HG02943 (cell line): ENCODE data around the gene HOXA9.

Source experiments
- ATAC-seq: cut with Tn5 transposase; IDR thresholded peaks from one replicate; pipeline ENCODE4 v1.9.1; 2021; ENCODE audit warnings: mild to moderate bottlenecking, low read depth, moderate library complexity; ENCODE audit not compliant: unreplicated experiment

Gene HOXA9

DNA sequence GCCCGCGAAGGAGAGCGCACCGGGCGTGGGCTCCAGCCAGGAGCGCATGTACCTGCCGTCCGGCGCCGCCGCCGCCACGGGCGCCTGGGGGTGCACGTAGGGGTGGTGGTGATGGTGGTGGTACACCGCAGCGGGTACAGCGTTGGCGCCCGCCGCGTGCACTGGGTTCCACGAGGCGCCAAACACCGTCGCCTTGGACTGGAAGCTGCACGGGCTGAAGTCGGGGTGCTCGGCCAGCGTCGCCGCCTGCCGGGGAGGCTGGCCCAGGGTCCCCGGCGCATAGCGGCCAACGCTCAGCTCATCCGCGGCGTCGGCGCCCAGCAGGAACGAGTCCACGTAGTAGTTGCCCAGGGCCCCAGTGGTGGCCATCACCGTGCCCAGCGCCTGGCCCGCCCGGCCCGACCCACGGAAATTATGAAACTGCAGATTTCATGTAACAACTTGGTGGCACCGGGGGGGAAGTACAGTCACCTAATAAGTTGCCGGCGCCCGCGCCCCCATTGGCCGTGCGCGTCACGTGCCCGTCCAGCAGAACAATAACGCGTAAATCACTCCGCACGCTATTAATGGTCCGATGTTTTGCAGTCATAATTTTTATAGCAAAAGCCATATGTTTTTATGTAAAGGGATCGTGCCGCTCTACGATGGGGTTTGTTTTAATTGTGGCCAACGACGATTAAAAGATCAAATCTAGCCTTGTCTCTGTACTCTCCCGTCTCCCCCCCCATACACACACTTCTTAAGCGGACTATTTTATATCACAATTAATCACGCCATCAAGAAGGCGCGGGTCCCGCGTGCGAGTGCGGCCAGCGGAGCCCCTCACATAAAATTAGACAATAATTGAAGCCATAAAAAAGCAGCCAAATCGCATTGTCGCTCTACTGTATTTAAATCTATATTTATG is at the start of gene HOXA9:
Gene HOXA9, minus strand, starts transcription at position 449 of the 907 bp plus-strand sequence. Its CDS starts 80 bp downstream, at position 369.
- no peak for ATAC-seq

DNA sequence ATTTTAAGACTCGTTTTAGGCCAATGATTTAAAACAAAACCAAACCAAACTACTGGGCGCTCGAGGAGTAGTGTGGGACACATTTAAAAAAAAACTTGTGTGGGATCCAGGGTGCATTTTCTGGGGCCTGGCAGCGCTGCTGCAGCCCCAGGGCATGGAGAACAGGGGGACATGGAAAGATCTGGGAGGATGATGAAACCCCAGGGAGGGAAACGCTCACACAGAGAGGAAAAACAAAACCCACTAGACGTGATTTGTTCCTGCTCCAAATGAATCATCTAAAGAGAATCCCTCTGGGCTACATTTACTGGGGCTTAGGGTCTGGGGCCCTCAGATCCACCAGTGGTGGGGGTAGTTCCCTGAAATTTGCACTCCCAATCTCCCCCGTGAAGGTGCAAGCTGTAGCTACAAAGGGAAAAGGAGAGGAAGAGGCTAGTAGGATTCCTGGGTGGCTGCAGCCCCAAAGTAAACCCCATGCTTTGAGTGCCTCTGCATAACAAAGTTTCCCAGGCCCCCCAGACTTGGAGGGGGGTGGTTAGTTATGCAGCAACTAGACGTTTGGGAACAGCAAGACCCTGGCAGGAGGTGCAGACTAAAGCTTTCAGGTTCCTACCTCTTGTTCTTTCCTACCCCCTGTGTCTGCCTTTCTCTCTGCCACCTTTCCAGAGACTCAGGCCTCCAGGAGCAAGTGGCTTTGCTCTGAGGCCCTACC is 49.1 kb upstream of the HOXA9 start:
- ATAC-seq: no peak

- no peak for ATAC-seq
Measured at GRCh38 chr7:27213433-27214238, 48.3 kb upstream of the HOXA9 start.

- no peak for ATAC-seq
Measured at GRCh38 chr7:27212497-27213432, 47.4 kb upstream of the HOXA9 start.

GRCh38 chr7:27211764-27212204 is 46.4 kb upstream of the HOXA9 start:
- ATAC-seq: no peak

- ATAC-seq: no peak
Measured at GRCh38 chr7:27211084-27211446, 45.7 kb upstream of the HOXA9 start.

- no peak for ATAC-seq
Measured at GRCh38 chr7:27210441-27211083, 45.2 kb upstream of the HOXA9 start.

DNA sequence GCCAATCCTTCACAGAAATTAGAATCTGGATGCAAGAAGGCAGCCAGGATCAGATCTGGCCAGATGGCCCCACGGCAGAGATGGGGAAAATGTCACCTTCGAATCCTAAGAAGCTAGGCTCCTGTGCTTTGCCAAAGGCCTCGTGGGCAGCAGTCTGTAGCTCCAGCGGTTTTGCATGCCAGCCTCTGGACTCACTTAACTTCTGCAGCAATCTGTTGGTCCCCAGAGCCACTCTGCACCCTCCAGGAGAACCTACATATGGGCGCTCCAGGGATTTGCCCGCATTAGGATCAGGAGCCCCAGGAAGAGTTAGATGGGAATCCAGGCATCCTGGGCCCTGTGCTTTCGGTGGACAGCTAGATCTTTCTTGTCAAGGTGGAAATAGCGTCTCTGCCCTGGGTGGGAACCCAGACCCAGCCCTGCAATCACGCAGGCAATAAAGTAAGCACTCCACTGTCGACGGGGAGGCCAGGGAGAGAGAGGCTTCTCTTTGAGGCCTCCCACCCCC is 44.6 kb upstream of the HOXA9 start:
- ATAC-seq: no peak

DNA sequence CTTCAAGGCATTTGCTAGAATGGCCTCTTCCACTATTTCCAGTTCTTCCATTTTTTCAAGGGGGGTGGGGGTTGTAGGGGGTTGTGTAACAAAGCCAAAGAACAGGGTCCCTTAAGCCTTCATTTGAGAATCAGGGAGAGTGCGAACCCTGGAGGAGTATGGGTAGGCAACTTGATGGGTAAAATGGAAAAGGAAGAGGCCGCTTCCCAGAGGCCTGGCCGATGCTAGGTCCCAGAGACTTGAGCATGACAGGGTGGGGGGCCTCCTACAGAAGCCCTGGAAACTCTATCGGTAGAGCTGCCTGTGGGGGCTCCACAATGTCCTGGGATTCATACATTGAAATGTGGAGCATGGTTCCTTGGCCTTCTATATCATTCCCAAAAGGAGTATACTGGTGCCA is 43.7 kb upstream of the HOXA9 start:
- no peak for ATAC-seq

- ATAC-seq: no peak
Measured at GRCh38 chr7:27207348-27207985, 42.1 kb upstream of the HOXA9 start.

DNA sequence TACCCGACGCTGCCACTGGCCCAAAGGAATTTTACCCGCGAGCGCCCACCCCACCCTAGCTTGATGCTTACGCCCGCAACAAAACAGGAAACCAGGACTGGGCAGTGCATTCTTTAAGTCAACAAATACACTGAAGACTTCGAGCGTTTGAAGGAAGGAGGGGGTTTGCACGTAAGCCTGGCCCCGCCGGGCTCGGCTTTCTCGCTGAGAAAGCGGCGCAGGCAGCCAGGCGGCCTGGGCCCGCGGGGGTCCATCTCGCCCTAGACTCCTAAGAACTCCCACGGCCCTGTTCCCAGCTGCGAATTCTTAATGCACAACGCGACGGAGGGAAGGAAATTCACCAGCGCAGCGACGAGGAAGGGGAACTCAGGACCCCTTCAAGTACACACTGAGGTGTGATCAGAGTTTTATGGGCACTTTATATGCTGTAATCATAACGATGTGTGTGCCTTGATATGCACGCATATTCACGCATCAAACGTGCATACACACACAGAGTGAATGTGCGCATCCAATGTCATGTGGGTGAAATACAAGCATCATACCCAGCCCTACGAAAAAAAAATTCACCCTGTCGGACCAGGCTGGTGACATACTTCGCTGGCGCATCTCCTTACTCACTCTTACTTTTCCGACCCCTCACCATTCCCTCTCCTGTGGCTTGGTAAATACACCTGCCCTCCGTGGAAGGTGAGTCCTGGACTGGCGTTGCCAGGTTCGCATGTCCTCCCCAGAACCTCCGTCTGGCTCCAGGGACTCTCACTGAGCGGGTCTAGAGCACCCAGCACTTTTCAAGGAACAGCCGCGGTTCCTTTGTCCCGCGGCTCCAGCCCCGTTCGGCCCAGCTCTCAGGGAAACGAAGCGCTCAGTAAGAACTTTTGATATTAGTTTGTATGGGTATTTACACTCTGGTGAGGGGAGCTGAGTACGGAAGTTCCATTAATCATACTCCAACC is 40.3 kb upstream of the HOXA9 start:
- ATAC-seq: no peak

DNA sequence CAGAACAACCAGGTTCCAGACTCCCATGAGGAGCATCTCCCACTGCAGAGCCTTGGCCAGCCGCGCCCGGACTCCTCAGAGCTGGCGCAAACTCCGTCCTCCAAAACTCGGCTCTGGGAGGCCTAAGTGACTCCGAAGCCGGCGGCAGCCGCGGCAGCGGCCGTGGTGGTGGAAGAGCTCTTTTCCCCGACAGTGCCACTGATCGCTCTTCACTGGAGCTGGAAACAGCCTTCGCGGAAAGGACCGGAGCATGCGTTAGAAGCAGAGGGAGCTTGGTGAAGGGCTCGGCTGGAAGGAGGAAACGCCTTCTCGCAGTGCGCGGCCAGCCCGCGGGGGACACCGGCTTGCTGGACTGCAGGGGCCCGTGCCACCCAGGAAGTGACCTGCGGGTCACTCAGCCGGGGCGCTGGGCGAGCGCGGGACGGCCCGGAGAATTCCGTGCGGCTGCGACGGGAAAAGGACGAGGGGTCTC is 39.5 kb upstream of the HOXA9 start:
- no peak for ATAC-seq

DNA sequence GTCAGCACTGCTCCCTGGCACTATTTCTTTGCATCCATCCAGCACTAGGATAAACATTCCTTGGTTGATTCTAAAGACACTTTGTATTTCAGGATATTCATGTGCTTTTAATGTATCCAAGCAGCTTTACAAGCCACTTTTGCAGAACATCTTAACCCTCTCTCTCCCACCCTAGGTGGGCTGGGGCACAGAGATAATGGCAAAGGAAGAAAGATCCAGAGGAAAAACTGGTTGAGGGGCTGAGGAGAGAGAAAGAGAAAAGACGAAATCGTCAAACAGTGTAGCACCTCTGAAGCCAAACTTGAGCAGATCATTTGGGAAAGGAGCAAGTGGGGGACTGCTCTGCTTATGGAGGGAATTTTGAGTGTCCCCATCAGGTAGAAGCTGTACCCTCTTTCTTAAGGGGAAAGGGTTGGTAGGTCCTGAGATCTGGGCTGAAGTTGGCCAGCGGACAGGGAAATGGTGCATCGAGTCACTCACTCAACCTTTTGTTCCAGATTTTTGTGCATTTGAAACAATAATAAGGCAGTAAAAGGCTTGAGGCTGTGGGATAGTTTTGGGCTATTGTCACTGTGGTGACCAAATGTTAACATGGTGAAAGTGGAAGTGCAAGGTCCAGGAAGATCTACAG is 38.7 kb upstream of the HOXA9 start:
- ATAC-seq: no peak

DNA sequence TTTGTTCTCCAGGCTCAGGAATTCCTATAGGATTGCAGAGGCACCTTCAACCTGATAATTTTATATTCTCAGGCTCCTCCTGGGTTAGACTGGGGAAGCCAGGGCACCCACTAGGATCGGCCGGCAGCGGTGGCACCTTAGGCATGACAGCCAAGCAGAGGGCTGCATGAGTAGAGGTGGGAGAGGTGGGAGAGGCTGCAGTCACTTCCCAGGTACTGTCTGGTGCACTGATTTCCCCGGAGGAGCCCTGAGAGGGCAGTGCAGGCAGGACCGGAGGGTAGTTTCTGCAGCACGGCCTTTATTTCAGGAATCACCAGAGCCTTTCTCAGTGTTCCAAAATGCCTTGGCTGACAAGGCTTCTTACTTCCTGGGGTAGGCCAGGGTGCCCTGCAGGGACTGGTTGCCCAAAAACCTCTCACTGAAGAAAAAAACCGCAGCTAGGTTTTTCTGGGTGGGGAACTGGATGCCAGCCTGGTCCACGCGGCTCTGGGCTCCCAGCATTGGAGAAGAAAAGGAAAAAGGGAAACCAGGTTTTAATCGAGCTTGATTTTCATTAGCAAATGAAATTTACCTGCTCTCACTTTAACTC is 38.1 kb upstream of the HOXA9 start:
- no peak for ATAC-seq

DNA sequence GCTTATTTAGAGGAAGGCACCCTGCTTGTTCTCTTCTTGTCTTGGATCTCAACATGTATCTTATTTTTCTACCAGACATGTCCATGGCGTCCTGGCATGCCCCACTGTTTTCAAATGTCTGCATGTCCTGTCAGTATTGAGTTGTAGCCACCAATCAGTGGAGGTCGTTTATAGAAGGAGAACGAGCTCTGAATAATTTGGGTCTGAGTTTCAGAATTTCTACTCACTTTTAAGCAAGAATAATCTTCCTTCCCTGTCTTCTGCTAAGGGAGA is 37.5 kb upstream of the HOXA9 start:
- ATAC-seq: no peak

- no peak for ATAC-seq
Measured at GRCh38 chr7:27202018-27202861, 36.9 kb upstream of the HOXA9 start.
